ENCODE results near the gene QSER1. TPM values are rescaled to one million over a fixed set of nuclear protein-coding genes. Genes with fewer than 3 reads are reported as not detected.

The QSER1 gene
- total RNA-seq, 1 donor from 2014 or later = 62.6 TPM

DNA sequence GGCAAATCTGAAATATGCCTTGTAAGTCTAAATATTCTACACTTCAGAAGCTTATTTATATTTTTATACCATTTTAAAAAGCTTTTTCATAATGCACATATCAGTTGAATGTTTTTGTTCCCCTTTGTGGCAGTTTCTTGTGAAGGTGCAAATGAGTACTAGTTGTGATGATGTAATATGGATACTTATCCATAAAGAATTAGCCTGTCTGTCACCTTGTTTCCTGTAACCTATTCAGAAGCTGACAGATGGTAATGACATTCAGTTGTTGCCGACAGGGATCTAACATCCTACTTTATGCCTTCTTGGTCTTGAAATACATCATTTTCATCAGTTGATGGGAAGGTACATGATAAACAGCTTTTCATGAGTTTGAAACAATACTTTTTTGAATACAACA is 2.9 kb downstream of the QSER1 start:
- Mint-ChIP-seq H3K27me3 (ENCODE audit: low read depth) (no peaks in the 10 kb centered on the region), H3K4me3 (peak overlapping the region; percentile 97), H3K27ac (peak overlapping the region; percentile 98), H3K4me1 (peaks cover 39% of the 10 kb centered on the region), H3K36me3 (no peaks in the 10 kb centered on the region), H3K9me3 (no peaks in the 10 kb centered on the region)
- TF ChIP-seq, protein P1, sequence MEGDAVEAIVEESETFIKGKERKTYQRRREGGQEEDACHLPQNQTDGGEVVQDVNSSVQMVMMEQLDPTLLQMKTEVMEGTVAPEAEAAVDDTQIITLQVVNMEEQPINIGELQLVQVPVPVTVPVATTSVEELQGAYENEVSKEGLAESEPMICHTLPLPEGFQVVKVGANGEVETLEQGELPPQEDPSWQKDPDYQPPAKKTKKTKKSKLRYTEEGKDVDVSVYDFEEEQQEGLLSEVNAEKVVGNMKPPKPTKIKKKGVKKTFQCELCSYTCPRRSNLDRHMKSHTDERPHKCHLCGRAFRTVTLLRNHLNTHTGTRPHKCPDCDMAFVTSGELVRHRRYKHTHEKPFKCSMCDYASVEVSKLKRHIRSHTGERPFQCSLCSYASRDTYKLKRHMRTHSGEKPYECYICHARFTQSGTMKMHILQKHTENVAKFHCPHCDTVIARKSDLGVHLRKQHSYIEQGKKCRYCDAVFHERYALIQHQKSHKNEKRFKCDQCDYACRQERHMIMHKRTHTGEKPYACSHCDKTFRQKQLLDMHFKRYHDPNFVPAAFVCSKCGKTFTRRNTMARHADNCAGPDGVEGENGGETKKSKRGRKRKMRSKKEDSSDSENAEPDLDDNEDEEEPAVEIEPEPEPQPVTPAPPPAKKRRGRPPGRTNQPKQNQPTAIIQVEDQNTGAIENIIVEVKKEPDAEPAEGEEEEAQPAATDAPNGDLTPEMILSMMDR (IDR thresholded peaks at IDR 0.05; ENCODE audit: unreplicated experiment) = no peak
- no peak for DNase-seq (ENCODE audit: low spot score in 2 of 2, unreplicated experiment in 2 of 2)

DNA sequence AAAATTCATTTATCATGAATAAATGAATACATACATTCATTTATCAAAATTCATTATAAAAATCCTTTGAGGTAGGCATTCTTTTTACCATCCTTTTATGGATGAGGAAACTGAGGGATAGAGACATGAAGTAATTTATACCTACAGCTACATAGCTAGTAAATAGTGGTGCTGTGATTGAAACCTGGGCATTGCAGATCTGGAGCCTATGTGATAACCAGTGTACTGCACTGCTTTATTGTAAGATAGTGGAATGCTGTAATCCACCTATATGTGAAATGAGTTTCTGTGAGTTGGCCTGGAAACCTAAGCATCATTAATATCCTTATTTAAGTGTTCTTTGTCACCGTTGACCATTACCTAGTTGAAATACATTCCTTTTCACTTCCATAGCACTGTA is 4.5 kb downstream of the QSER1 start:
- Mint-ChIP-seq H3K27me3 (ENCODE audit: low read depth) (no peaks in the 10 kb centered on the region), H3K27ac (no peak overlapping the region)

GRCh38 chr11:32899438-32899837 is 6.8 kb downstream of the QSER1 start:
- no peak overlapping the region for H3K4me3 Mint-ChIP-seq

More for the DNA sequence above, 4.5 kb downstream of the QSER1 start:
- TF ChIP-seq, protein P1 (IDR thresholded peaks at IDR 0.05; ENCODE audit: unreplicated experiment) = no peak
- peaks cover 26% of the 10 kb centered on the region for H3K4me1 Mint-ChIP-seq
- no peak for DNase-seq (ENCODE audit: low spot score in 2 of 2, unreplicated experiment in 2 of 2)
- H3K9me3 Mint-ChIP-seq = no peaks in the 10 kb centered on the region
- H3K36me3 Mint-ChIP-seq = no peaks in the 10 kb centered on the region
- no peak overlapping the region for H3K4me3 Mint-ChIP-seq

DNA sequence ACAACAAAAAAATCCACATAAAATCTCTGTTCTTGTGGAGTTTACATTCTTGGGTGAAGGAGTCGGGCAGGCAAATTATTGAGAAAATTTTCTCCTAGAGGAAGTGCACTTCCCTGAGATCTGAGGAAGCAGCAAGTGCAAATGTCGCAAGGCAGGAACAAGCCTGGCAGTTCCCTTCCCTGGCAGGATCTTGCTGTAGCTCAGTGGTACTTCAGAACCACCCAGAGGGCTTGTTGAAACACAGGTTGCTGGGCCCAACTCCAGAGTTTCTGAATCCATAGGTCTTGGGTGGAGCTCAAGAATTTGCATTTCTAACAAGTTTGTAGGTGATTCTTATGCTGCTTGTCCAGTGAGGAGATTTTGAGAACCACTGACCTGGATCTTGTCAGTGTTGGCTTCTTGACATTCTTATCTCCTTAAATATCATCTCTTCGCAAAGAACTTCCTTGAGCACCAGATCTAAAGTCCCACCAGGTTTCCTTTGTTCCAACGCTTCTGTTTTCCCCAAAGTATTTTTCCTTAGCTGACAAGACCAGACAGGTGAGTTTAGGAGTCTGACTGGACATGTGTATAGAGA is 9.6 kb downstream of the QSER1 start:
- H3K9me3 Mint-ChIP-seq = no peaks in the 10 kb centered on the region
- TF ChIP-seq, protein P1 (IDR thresholded peaks at IDR 0.05; ENCODE audit: unreplicated experiment) = no peak
- no peak for DNase-seq (ENCODE audit: low spot score in 2 of 2, unreplicated experiment in 2 of 2)
- H3K4me3 Mint-ChIP-seq = no peak overlapping the region
- H3K4me1 Mint-ChIP-seq = peaks cover 20% of the 10 kb centered on the region
- H3K27me3 Mint-ChIP-seq (ENCODE audit: low read depth) = no peaks in the 10 kb centered on the region
- peak overlapping the region; percentile 1 for H3K27ac Mint-ChIP-seq
- H3K36me3 Mint-ChIP-seq = peaks cover 6% of the 10 kb centered on the region

More at GRCh38 chr11:32899438-32899837, 6.8 kb downstream of the QSER1 start:
- Mint-ChIP-seq H3K27ac (no peak overlapping the region), H3K27me3 (ENCODE audit: low read depth) (no peaks in the 10 kb centered on the region), H3K4me1 (peaks cover 23% of the 10 kb centered on the region), H3K9me3 (no peaks in the 10 kb centered on the region), H3K36me3 (peaks cover 2% of the 10 kb centered on the region)
- TF ChIP-seq, protein P1 (IDR thresholded peaks at IDR 0.05; ENCODE audit: unreplicated experiment) = no peak
- no peak for DNase-seq (ENCODE audit: low spot score in 2 of 2, unreplicated experiment in 2 of 2)

- Mint-ChIP-seq H3K9me3 (no peaks in the 10 kb centered on the region), H3K27ac (peak overlapping the region; percentile 70), H3K27me3 (ENCODE audit: low read depth) (no peaks in the 10 kb centered on the region), H3K4me3 (no peak overlapping the region), H3K4me1 (peaks cover 12% of the 10 kb centered on the region), H3K36me3 (peaks cover 16% of the 10 kb centered on the region)
- TF ChIP-seq, protein P1 (IDR thresholded peaks at IDR 0.05; ENCODE audit: unreplicated experiment) = no peak
- no peak for DNase-seq (ENCODE audit: low spot score in 2 of 2, unreplicated experiment in 2 of 2)
These were observed 12.5 kb downstream of the QSER1 start for GRCh38 chr11:32905028-32905667.

All from mesothelial cell of epicardium (in vitro differentiated cells).